DMS79 treated with DMSO at 0.1 percent for 48 hours (cell line): Measurements from ENCODE around the gene TOX2.

Experiments used
- DNase-seq: peaks from one replicate; lab custom pipeline; 2025; lab: John Stamatoyannopoulos, UW

TOX2 gene

DNA sequence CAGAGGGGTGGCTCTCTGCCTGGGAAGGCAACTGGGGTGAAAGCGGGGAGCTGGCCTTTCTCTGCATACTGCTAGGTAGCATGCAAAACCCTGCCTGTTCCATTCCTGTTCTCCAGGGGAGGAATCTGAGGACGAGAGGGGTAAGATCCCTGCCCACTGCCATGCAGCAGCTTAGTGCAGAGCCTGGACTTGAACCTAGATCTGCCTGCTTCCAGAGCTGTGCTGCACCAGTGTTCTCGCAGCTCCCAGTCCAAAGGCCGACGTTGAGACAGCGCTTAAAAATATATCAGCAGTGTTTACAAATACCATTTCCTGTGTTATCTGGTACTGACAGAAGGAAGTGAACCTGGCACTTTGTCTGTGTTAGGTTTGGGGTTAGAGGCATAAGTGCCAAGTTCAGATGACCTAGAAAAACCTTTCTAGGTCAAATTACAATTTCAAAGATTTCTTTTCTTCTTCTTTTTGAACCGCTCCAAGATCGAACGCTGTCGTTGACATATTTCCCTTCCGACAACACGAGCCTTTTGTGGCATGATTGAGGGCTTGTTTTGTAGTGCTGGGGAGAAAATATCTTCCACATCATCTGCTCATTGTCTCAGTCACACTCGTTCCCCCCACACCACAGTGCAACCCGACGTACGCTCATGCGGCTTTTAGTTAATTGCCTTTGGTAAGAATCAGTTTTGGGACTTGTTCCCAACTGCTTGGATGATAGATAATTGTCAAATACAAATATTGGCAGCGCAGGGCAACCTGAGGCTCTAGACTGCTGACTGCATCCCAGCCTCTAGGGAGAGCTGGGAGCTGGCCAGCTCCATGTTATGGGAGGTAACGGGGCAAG lies 44.6 kb downstream of the TOX2 start:
- peak; percentile 38 for DNase-seq

DNA sequence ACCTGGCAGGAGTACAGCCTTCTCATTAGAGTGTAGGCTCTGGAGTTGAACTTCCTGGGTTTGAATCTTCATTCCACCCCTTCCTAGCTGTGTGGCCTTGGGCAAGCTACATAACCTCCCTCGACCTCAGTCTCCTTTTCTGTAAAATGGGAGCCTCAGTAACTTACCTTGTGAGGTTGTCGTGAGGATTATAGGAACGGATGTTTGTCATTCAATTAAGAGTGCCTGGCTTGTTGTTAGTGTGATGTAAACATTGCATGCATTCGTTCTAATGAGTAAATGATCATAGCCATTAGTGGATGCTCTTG lies 45.2 kb downstream of the TOX2 start:
- DNase-seq = no peak

DNA sequence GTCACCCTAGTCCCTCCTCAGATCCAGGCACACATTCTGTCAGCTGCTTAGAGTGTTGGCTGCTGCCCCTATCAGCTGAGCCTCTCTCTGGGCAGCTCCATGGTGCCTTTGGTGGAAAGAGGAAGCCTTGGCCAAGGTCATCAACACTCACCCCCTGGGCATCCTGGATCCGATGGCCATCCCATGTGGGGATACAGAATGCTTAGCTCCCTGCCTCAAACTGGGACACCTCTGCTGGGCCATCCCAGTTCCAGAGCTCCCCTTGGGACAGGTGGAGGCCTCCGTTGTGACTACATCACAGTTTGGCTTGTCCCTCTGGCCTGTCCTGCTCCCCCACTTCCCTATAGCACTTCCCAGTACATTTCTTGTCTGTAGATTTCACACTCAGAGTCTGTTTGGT lies 45.6 kb downstream of the TOX2 start:
- no peak for DNase-seq

DNA sequence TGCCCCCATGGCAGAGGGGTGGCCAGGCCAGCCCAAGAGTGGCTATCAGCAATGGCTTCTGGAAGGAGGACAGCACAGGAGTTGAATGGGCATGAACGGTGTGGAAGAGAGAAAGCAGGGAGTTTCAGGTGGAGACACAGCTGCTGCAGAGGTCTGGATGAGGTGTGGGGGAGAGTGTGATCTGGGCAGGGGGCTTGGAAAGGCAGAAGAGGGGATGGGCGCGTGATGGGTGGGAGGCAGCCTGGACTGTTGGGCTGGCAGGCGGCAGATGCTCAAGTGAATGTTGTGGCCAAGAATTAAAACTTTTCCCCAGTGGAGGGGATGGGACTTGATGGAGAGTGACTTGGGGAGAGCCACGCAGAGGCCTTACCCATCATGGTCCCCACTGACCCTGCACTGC lies 46.5 kb downstream of the TOX2 start:
- DNase-seq = no peak

DNA sequence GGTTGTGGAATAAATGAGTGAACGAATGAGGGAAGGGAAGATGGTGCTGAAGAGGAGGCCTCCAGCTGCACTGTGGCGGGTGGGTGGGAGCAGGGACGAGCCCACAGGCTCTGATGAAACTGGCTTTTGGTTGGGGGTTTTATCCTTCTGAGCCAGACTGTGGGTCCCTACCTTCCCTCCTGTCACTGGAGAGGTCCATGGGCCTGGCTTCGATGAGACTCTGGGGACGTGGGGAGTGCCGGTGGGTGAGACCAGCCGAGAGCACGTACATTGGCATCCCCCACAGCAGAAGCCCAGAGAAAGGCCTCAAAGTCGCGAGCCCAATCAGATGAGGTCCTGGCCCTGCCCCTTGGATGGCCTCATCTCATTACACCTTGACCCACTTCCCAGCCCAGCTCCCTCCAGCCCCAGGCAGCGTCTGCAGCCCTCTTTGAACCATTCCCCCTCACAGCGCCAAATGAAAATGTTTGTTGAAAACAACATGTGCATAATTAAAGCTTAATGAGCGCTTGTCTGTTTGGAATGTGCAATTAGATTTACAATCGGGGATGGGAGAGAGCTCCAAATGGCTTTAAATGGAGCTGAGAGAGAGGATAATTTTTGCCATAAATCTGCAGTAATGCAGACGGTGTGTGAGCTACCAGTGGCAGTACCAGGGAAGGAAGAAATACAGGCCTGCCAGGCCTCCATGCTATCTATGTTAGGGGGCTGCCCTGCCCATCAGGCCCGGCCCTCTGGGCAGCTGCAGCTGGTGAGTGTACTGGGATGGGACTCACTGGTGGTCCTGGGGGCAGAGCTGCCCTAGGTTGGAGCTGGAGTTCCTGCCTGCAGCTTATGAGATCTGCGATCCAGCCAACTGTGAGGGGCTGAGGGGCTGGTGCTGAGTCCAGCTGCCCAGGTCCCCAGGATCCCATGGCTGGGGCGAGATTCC lies 47.2 kb downstream of the TOX2 start:
- no peak for DNase-seq

DNA sequence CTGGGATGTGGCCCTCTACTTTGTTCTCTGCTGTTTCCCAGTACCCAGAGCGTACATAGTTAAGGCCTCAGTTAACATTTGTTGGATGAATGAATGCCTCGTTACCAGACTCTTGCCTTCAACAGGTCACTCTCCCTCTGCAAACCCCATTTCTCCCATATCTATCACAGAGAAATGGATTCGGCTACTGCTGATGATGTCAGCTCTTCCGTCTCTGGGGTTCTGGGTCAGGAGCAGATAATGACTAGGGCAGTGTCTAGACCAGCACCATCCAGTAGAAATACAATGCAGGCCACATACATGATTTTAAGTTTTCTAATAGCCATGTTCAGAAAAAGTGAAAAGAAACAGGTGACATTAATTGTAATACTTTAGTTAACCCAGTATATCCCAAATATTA lies 47.9 kb downstream of the TOX2 start:
- DNase-seq = no peak

DNA sequence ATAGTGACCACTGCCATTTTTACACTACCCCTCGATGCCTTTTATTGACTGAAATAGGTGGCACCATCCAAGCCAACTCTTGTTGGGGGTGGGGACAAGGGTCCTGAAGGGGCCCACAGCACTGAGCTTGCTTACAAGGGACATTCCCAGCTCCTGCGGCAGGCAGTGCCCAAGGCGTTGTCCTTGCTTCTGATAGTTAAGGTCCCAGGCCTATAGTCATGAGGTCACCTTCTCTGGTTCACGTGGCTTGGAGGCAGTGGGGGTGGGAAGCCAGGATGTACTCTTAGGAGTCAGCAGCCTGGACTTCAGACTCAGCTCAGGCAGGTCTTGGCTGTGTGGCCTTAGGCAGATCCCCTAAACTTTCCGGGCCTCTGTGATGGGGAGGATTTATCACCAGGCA lies 48.6 kb downstream of the TOX2 start:
- no peak for DNase-seq

DNA sequence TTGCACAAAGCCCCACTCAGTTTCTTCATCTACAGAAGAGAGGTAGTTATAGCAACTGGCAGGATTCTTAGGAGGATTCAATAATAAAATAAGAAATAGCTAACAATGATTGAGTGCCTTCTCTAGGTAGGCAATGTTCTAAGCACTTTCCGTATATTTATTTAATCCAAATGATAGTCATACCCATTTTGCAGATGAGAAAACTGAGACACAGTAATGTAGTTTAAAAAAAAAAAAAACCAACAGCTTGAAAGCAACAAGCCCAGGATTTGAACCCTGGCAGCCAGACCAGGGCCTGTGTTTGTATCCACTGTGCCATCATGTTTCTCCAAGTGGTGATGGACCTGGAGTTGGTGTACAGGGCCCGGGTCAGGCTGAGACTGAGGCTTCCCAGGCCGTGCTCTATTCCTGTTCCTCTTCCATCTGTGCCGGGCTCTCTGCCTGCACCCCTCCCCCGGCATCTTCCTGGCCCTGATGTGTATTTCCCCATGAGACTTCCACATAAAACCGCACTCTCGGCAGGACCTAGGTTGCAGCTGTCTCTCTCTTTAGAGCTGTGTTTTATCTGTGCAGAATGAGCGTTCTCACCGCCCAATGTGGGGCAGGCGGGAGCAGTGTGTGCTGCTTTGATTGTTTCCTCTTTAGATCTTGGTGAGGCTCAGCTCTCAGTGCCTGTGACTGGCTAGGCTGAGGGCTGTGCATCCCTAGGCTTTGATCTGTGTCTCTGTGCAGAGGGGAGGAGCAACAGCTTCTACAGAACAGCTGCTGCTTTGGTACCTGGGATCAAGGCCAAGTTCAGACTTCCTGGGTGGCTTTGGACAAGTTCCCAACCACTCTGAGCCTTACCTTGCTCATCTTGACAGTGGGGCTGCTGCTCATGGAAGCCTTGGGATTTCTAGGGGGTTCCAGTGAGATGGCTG lies 49.5 kb downstream of the TOX2 start:
- no peak for DNase-seq

DNA sequence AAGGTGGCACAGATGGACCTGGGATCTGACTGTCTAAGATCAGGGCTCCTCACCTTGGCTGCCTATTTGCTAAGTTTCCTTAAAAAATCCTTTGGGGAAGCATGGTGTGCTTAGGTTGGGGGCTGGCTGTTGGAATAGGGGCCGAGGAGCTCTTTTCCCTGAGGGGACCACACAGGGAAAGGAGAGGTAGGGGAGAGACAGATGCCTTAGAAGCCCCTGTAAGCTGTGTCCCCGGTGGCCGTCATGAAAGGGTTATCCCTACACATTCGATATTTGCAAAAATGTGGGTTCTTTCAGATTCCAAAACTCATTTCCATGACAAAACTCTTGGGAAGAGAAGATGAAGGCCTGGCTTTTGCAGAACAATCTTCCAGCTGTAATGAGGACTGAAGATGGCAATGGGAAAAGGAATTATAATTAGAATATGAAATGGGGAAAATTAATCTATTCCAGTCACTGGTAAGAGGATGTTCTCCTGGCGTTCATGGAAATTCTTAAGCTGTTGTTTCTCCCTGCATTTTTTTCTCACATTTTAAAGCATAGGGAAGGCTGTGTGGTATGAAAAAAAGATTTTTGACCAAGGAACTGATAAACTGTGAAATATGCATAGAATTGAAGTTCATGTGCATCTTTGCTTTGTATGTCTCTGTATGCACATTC lies 53.8 kb downstream of the TOX2 start:
- DNase-seq = no peak

DNA sequence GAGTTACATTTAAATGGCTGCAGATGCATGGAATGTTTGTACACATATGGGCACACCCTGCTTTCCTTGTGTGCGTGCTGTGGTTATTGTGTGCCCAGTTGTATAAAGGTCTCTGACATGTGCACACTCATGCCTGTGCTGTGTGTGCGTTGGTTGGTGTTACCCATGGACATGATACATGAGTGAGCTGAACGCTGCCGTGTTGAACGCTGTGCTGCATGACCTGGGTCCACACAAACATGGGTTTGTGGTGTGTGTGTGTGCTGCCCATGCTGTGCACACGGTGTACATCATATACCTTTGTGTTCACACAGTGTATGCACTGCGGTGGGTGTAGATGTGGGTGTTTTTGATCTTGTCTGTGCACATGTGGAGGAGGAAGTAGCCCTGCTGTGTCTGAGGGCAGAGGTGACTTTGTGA lies 54.4 kb downstream of the TOX2 start:
- DNase-seq = no peak

DNA sequence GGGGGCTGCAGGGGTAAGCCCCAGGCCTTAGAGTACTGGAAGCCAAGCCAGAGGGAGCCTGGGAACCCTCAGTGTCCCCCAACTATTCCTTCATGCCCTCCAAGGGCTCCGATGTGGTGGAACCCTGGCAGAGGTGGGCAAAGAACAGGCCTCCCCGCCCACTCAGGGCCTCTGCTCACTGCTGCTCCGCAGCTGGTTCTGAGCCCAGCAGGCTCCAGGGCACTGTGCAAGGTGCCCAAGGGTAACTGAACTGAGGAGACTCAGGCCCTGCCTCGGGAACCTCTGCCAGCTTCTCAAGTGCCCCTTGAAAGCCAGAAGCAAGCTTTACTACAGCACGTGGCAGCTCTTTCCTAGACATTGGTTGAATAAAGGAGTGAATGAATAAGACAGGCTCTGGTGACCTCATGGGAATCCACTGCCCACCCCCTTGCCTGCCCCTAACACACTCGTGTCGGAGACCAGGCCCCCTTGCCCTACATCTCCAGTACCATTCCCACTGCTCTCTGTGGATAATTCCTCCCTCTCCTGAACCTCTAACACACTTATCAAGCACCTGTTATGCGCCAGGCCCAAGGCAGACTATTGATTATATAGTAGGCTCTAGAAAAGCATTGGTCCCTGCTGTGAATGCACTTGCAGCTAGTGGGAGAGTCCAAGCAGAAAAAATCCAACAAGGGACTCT lies 55.0 kb downstream of the TOX2 start:
- DNase-seq = peak; percentile 70

DNA sequence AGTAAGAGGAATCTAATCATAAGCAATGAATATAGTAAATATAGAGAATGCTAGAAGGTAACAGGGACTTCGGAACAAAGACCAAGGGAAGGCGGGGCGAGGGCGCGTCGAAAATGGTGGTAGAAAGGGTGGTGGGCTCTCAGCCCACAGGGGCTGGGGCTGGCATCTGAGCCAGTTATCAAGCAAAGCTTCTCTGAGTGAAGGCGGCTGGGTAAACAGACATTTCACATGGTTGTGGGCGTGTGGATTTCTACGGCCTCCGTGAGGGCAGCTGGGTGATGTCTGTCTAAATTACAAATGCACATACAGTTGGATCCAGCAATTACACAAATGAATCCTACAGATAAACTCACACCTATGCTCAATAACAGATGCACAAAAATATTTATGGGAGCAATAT lies 56.6 kb downstream of the TOX2 start:
- DNase-seq = no peak

DNA sequence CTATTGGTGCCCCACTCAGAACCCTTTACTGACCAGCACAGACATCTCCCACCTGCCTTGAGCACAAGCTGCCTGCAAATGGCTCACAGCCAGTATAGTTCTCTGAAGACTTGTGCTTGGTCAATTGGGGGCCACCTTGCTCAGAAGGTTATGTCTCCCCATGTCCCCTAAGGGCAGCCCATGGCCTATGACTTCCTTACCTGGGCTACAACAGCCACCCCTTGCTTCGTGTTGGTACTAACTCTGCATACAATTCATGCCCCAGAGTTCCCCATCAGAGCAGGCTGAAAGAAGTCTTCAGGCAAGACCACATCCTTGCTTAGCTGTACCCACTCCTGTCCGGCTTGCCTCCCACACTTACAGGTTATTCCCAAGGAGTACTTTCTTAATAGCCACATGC lies 57.4 kb downstream of the TOX2 start:
- DNase-seq = no peak

DNA sequence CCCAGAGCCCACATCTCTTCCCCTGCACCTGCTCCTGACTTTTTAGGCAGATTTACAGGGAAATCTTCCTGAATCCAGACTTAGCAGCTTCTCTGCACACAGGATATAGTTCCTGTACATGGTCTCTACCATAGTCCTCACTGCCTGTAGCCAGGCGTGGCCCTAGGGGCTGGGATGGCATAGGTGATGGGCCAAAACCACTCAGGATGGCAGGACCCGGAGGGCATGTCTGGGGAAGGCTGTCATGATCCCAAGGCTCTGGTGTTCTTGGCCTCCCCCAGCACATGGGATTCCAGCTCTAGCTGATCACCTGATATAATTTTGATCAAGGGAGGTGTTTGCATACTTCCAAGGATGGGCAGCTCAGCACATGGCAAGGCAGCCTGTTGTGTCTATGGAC lies 58.0 kb downstream of the TOX2 start:
- DNase-seq = no peak

DNA sequence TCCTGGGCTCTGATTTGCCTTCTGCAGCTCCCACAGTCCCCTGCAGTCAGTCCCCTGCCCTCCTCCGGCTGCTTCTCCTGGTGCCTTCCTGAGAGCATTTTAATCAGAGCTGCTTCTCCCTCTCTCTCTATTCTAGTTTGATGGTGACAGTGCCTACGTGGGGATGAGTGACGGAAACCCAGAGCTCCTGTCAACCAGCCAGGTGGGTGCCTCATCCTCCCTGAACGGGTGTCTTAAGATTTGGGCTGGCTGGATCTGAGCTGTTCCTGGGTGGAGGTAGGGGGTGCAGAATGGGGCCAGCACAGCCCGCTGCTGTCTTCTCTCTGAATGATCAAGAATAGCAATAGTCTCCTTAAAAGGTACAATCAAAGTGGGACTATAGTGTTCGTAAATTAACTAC lies 58.6 kb downstream of the TOX2 start:
- DNase-seq = no peak

DNA sequence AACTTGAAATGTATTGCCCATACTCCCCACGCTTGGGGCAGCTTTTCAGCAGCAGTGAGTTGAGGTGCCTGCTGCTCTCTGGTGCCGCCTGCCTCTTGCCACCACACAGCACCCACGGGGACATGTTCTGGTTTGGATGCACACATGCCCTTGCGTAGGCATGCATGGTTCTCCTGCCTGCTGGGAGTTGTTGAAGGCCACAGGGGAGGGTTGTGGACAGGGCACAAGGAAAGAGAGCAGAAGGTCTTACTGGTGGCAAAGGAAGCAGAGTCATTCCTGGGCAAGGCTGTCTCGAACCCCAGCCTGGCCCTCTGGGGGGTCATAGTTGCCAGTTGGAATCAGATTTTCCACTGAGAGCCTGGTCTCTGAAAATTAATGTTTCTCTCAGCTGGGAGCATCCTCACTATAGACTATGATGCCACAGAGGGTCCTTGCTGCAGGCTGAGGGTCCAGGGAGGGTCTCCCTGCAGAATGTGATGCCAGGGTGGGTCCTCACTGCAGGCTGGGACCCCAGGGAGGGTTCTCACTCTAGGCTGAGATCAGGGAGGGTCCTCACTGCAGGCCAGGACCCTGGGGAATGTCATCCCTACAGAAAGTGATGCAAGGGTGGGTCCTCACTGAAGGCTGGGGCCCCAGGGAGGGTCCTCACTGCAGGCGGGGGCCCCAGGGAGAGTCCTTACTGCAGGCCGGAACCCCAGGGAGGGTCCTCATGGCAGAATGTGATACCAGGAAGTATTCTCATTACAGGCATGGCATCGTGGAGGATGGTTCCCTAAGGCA lies 59.2 kb downstream of the TOX2 start:
- DNase-seq = no peak

DNA sequence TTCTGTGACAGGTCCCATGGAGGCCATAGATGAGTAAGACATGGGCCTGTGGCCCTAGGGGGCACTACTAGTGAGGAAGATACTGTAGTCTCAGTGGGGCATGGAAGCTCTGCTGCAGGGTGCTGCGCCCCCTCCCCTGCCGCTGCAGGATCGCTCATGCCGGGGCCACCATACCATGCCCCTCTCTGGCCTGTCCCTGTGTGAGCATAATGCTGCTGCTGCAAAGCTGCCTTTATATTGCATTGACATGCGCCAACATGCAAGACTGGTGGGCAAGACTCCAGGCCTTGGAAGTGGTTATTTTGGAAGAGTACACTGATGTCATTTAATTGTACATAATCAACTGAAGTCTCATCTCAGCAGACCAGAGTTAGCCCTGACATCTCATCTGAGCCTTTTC lies 60.0 kb downstream of the TOX2 start:
- no peak for DNase-seq

DNA sequence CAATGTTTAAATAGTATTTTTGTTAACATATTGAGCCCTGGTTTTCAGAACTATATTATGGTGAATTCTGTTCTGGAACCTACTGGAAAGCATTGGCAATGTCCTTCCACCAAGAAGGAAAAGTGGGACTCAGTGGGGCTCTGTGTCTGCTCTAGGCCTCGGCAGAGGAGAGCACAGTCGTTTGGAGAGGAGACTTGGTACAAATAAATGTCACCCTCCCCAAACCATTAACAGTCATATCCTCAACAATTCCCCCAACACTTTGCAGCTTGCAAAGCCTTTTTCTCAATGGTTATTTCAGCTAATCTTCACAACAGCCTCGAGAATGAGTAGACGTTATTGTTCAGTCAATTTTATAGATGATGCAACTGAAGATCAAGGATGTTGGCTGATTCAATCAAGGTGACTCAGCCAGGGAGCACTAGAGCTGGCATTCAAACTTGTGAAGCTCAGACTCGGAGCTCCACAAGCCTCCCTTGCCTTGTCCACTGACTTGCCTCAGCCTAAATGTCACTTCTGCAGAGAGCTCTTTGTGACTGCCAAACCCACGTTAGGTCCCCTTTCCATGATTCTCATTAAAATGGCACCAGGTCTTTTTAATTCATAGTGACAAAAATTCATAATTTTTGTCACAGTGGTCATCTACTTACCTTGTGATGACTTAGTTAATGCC lies 60.6 kb downstream of the TOX2 start:
- DNase-seq = no peak

DNA sequence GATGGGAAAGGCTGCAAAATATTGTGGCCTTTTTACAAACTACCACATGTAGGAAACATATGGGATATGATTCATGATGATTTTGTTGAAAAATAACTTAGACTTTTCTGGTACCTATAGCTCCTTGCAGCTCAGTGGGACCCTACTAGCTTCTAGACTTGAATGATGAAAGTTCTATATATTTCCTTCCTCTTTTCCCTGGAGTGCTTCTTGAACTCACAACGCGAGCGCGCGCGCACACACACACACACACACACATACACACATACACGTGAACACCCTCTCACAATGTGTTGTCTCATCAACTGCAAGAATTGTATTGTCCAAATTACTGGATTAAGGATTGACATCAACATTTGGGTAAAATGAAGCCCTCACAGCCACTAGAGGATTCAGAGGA lies 61.9 kb downstream of the TOX2 start:
- no peak for DNase-seq

DNA sequence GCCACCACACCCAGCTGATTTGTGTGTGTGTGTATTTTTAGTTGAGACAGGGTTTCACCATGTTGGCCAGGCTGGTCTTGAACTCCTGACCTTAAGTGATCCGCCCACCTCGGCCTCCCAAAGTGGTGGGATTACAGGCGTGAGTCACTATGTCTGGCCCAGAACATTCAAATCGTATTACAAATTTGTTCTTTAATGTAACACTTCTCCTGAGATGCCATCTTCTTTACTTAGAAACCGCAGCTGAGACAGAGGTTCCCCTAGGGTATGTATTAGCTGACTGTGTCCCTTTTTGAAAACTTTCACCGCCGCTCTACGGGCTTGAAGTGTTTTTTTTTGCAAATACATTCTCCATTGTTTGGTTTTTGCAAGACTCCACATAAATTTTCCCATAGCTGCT lies 62.6 kb downstream of the TOX2 start:
- no peak for DNase-seq
